H1 (cell line): ENCODE measurements around the gene YIPF1. TPM values are rescaled to one million over a fixed set of nuclear protein-coding genes. Genes with fewer than 3 reads are reported as not detected.

Experiments used
- CTCF ChIA-PET: fragments of 300-600 bp; sonication (Branson Sonifier 250); formaldehyde crosslinking; loops from one replicate; lab custom pipeline; 2021; ENCODE audit not compliant: partially characterized antibody; lab: Charles Lee
- POLR2A ChIA-PET: fragments of 300-600 bp; sonication (Branson Sonifier 250); formaldehyde crosslinking; loops from one replicate; lab custom pipeline; 2021; ENCODE audit warnings: inconsistent platforms; ENCODE audit not compliant: partially characterized antibody; lab: Charles Lee
- DNase-seq, 2 experiments: peaks; one replicate each; pipeline versions ENCODE4 v3.0.0 to v3.0.0-alpha.2; 2010 to 2022; ENCODE audit warnings: low spot score in 2 of 2, low read depth in 1 of 2, mixed read lengths in 1 of 2
- FAIRE-seq: peaks from 2 replicates; lab custom pipeline; 2011; peaks lifted over from hg19 to GRCh38; lab: Jason Lieb, UNC
- H2AFZ ChIP-seq: 2 replicates; pipeline ENCODE4 v1.8.1; 2012; ENCODE audit warnings: low read length, inconsistent platforms
- H2AK5ac ChIP-seq: 2 replicates; pipeline ENCODE4 v1.6.1; 2013; ENCODE audit warnings: low read depth, low read length
- H2BK120ac ChIP-seq: replicated peaks from 2 replicates; pipeline ENCODE3; 2013; ENCODE audit warnings: low read depth, low read length, inconsistent platforms
- H2BK12ac ChIP-seq: 2 replicates; pipeline ENCODE4 v1.6.1; 2013; ENCODE audit warnings: low read depth, low read length
- H2BK15ac ChIP-seq: 2 replicates; pipeline ENCODE4 v1.6.1; 2013; ENCODE audit warnings: low read length
- H2BK20ac ChIP-seq: 2 replicates; pipeline ENCODE4 v1.6.1; 2013; ENCODE audit warnings: low read length
- H2BK5ac ChIP-seq: 2 replicates; pipeline ENCODE4 v1.6.1; 2013; ENCODE audit warnings: low read depth, low read length
- H3K14ac ChIP-seq: 2 replicates; pipeline ENCODE4 v1.6.1; 2013; ENCODE audit warnings: inconsistent platforms; ENCODE audit not compliant: insufficient read length
- H3K18ac ChIP-seq: 2 replicates; pipeline ENCODE4 v1.6.1; 2013; ENCODE audit warnings: low read length; ENCODE audit errors: extremely low read depth
- H3K23ac ChIP-seq: 2 replicates; pipeline ENCODE4 v1.6.1; 2013; ENCODE audit warnings: inconsistent platforms; ENCODE audit not compliant: insufficient read length
- H3K23me2 ChIP-seq: 2 replicates; pipeline ENCODE4 v1.6.1; 2013; ENCODE audit warnings: low read depth, low read length
- H3K27ac ChIP-seq: 2 replicates; pipeline ENCODE4 v1.6.1; 2011; ENCODE audit warnings: low read depth, low read length, inconsistent platforms
- H3K27me3 ChIP-seq, 4 experiments: replicated peaks in 1 of 4; 1 replicate in 1 of 4; 2 replicates in 3 of 4; pipeline versions ENCODE4 v1.6.1 to v1.8.1; 2011 to 2013; ENCODE audit warnings: low read length in 3 of 4, mild to moderate bottlenecking in 3 of 4, inconsistent platforms in 2 of 4, mixed read lengths in 2 of 4, moderate library complexity in 1 of 4; ENCODE audit not compliant: control insufficient read depth in 3 of 4, insufficient read depth in 3 of 4; ENCODE audit errors: extremely low read depth in 1 of 4
- H3K36me3 ChIP-seq, 4 experiments: 2 replicates each; pipeline versions ENCODE4 v1.6.1 to v1.8.1; 2011 to 2013; ENCODE audit warnings: mild to moderate bottlenecking in 4 of 4, low read length in 3 of 4, moderate library complexity in 2 of 4, control low read depth in 1 of 4, inconsistent platforms in 1 of 4; ENCODE audit not compliant: insufficient read depth in 4 of 4, control insufficient read depth in 2 of 4
- H3K4ac ChIP-seq: replicated peaks from 2 replicates; pipeline ENCODE3; 2013; ENCODE audit warnings: low read length, low read depth, mixed read lengths, inconsistent platforms; ENCODE audit not compliant: insufficient read length
- H3K4me1 ChIP-seq, 4 experiments: replicated peaks in 1 of 4; 1 replicate in 1 of 4; 2 replicates in 3 of 4; pipeline versions ENCODE4 v1.6.1 to v1.8.1; 2011 to 2013; ENCODE audit warnings: low read length in 3 of 4, inconsistent platforms in 2 of 4, mixed read lengths in 1 of 4; ENCODE audit not compliant: insufficient read depth in 4 of 4, control insufficient read depth in 3 of 4
- H3K4me2 ChIP-seq, 2 experiments: 2 replicates each; pipeline versions ENCODE4 v1.6.1 to v1.8.1; 2011 to 2013; ENCODE audit warnings: low read depth in 2 of 2, low read length in 2 of 2, control low read depth in 1 of 2, inconsistent platforms in 1 of 2, mild to moderate bottlenecking in 1 of 2; ENCODE audit not compliant: insufficient read depth in 1 of 2
- H3K4me3 ChIP-seq, 4 experiments: fragments of 200-600, 300-600 bp in 1 of 4; sonication (generic), shearing (Covaris generic), sonication (Bioruptor Twin) in 1 of 4; 2 replicates each; pipeline versions ENCODE4 v1.5.1 to v1.8.1; 2011 to 2016; ENCODE audit warnings: low read length in 4 of 4, low read depth in 3 of 4, control low read depth in 2 of 4, inconsistent platforms in 2 of 4, mild to moderate bottlenecking in 2 of 4, mixed read lengths in 1 of 4, moderate library complexity in 1 of 4; ENCODE audit not compliant: insufficient read depth in 2 of 4; ENCODE audit errors: extremely low read depth in 1 of 4
- H3K56ac ChIP-seq: replicated peaks from 2 replicates; pipeline ENCODE3; 2013; ENCODE audit warnings: low read depth, mild to moderate bottlenecking, mixed read lengths, low read length, inconsistent platforms; ENCODE audit not compliant: insufficient read length
- H3K79me1 ChIP-seq: 2 replicates; pipeline ENCODE4 v1.6.1; 2013; ENCODE audit warnings: low read depth, low read length, control low read depth
- H3K79me2 ChIP-seq, 2 experiments: 2 replicates each; pipeline versions ENCODE4 v1.6.1 to v1.8.1; 2012 to 2013; ENCODE audit warnings: low read length in 2 of 2, mild to moderate bottlenecking in 2 of 2, inconsistent platforms in 1 of 2; ENCODE audit not compliant: insufficient read depth in 2 of 2, control insufficient read depth in 1 of 2
- H3K9ac ChIP-seq, 4 experiments: replicated peaks in 1 of 4; 1 replicate in 1 of 4; 2 replicates in 3 of 4; pipeline versions ENCODE4 v1.6.1 to v1.8.1; 2011 to 2013; ENCODE audit warnings: low read depth in 3 of 4, low read length in 3 of 4, control low read depth in 2 of 4, mild to moderate bottlenecking in 2 of 4, moderate library complexity in 2 of 4, inconsistent platforms in 1 of 4; ENCODE audit errors: extremely low read depth in 1 of 4
- H3K9me3 ChIP-seq, 2 experiments: 2 replicates each; pipeline versions ENCODE4 v1.6.1 to v1.8.1; 2012 to 2013; ENCODE audit warnings: mild to moderate bottlenecking in 2 of 2, moderate library complexity in 2 of 2, control low read depth in 1 of 2, inconsistent platforms in 1 of 2, low read depth in 1 of 2, low read length in 1 of 2, mixed read lengths in 1 of 2; ENCODE audit not compliant: insufficient read depth in 2 of 2
- H4K20me1 ChIP-seq, 2 experiments: replicated peaks in 1 of 2; 2 replicates each; pipeline versions ENCODE3 to v1.8.1; 2011 to 2013; ENCODE audit warnings: inconsistent platforms in 2 of 2, low read length in 2 of 2, mild to moderate bottlenecking in 1 of 2; ENCODE audit not compliant: insufficient read depth in 2 of 2, control insufficient read depth in 1 of 2
- H4K5ac ChIP-seq: 2 replicates; pipeline ENCODE4 v1.6.1; 2013; ENCODE audit warnings: low read length, low read depth, mixed read lengths, inconsistent platforms; ENCODE audit not compliant: insufficient read length
- H4K8ac ChIP-seq: 2 replicates; pipeline ENCODE4 v1.8.0; 2013; ENCODE audit warnings: mild to moderate bottlenecking, moderate library complexity, low read length, inconsistent platforms; ENCODE audit not compliant: insufficient read depth; ENCODE audit errors: extremely low read depth
- H4K91ac ChIP-seq: replicated peaks from 2 replicates; pipeline ENCODE3; 2013; ENCODE audit warnings: low read length, mixed read lengths, inconsistent platforms; ENCODE audit not compliant: insufficient read length
- CEBPB ChIP-seq: IDR thresholded peaks from 2 replicates; pipeline ENCODE4 v1.6.1; 2012; ENCODE audit warnings: low read depth, low read length
- E2F6 ChIP-seq: IDR thresholded peaks from 2 replicates; pipeline ENCODE4 v1.6.1; 2012; ENCODE audit warnings: inconsistent platforms
- HDAC6 ChIP-seq: IDR thresholded peaks from one replicate; pipeline ENCODE4 v1.7.1; 2012; ENCODE audit warnings: low read depth, mild to moderate bottlenecking, inconsistent platforms, low read length, moderate library complexity
- MAX ChIP-seq: IDR thresholded peaks from 2 replicates; pipeline ENCODE4 v1.6.1; 2012; ENCODE audit warnings: inconsistent platforms
- SP4 ChIP-seq: IDR thresholded peaks from 2 replicates; pipeline ENCODE4 v1.6.1; 2012; ENCODE audit warnings: low read length, inconsistent platforms
- TBP ChIP-seq: IDR thresholded peaks from 2 replicates; pipeline ENCODE4 v1.6.1; 2011; ENCODE audit warnings: low read depth, low read length, improper control_type of control experiment
- TEAD4 ChIP-seq: IDR thresholded peaks from 2 replicates; pipeline ENCODE4 v1.6.1; 2012; ENCODE audit warnings: low read depth, low read length, inconsistent platforms, mixed read lengths
- WGBS, 2 experiments: shearing (Covaris generic) in 1 of 2; methylation state at CpG; one replicate each; pipeline versions ENCODE4 v1.1.6 to v1.1.7; 2013 to 2015; ENCODE audit warnings: low lambda C conversion rate in 2 of 2, mixed read lengths in 2 of 2, inconsistent platforms in 1 of 2, low coverage in 1 of 2, missing lambda C conversion rate in 1 of 2; ENCODE audit not compliant: insufficient replicate concordance in 2 of 2, insufficient coverage in 1 of 2, insufficient read length in 1 of 2; ENCODE audit errors: extremely low coverage in 1 of 2, missing lambda C conversion rate in 1 of 2; 5-methylcytosine and 5-hydroxymethylcytosine counted together
- polyA plus RNA-seq, 7 experiments: library from polyadenylated mRNA; depleted of rRNA in 3 of 7; stranded (reverse) in 5 of 7; unstranded in 2 of 7; fragments of >200 nt in 5 of 7; fragments of 200-250 nt in 2 of 7; gene quantifications; 1 replicate in 5 of 7; 2 replicates in 1 of 7; 4 replicates in 1 of 7; pipeline versions ENCODE4 v1.2.1 to v1.2.3, GENCODE V29; 2011 to 2013; ENCODE audit warnings: missing spikeins in 2 of 7, mixed read lengths in 2 of 7
- total RNA-seq: library from RNA; stranded (reverse); fragmentation: NEBNext Ultra II Directional; extraction: Animal tissue kit (Norgen Biotek cat#: 25700); gene quantifications from 2 replicates; pipeline ENCODE4 v1.2.1, GENCODE V29; 2021

YIPF1 gene
- total and polyA plus RNA-seq, 2 of the 8 experiments (the other 6 are each of a cell fraction or from before 2014, with no cell fraction given): 31.8 to 53.7 TPM

- Histone ChIP-seq H3K27ac (no peak overlapping the region), H3K4me1 (peaks cover 0 to 4% (median 2%) of the 10 kb centered on the region in 4 experiments; a peak in 3 of 7 replicates), H2BK15ac (no peak overlapping the region), H2AFZ (no peak overlapping the region), H2BK12ac (no peak overlapping the region), H3K4me3 (peak overlapping the region; percentile 87 to 96 (median 92); a peak in 7 of 8 replicates), H2AK5ac (no peak overlapping the region), H3K79me2 (no peaks in the 10 kb centered on the region), H3K4ac (no peak overlapping the region), H3K9me3 (no peaks in the 10 kb centered on the region), H2BK5ac (no peak overlapping the region), H4K8ac (no peak overlapping the region), H2BK20ac (no peak overlapping the region), H3K4me2 (peak overlapping the region; percentile 66 to 73; a peak in 2 of 4 replicates), H3K27me3 (no peaks in the 10 kb centered on the region; a peak in 1 of 7 replicates), H3K23ac (no peak overlapping the region), H3K36me3 (peaks cover 0 to 4% (median 1%) of the 10 kb centered on the region in 4 experiments; a peak in 3 of 8 replicates), H3K79me1 (no peaks in the 10 kb centered on the region), H3K14ac (no peak overlapping the region), H3K18ac (no peak overlapping the region), H4K91ac (no peak overlapping the region), H4K5ac (no peak overlapping the region), H3K56ac (no peak overlapping the region), H3K23me2 (peaks cover 1% of the 10 kb centered on the region; the same call in 1 of the 2 replicates), H2BK120ac (no peak overlapping the region), H4K20me1 (no peaks in the 10 kb centered on the region), H3K9ac (no peak overlapping the region)
- DNase-seq: no peak
- WGBS, 2 experiments: 87% methylated on average over 2 of the region's 2 CpGs; no CpG with 5 or more reads in 1 of the 2 experiments
- no peak for FAIRE-seq
- ChIA-PET CTCF (interaction anchor here (1.4 to 1.8 kb wide), 2 partner anchors 10 to 59 kb away, joined by 3 to 7 read pairs; no protein-coding TSS in a partner anchor), POLR2A (interaction anchor here (1.2 kb wide), 1 partner anchor 25 kb away, joined by 4 read pairs; no protein-coding TSS in a partner anchor)
- TF ChIP-seq E2F6 (no peak), HDAC6 (no peak), MAX (no peak), CEBPB (no peak), TEAD4 (no peak), SP4 (no peak), TBP (no peak)
Measured at GRCh38 chr1:53888681-53889080, 916 bp downstream of the YIPF1 start.
